GM23338 (cell line): ENCODE measurements around the gene BTRC. TPM values are rescaled to one million over a fixed set of nuclear protein-coding genes. Genes with fewer than 3 reads are reported as not detected.

Experiments
- ATAC-seq: fragments of 200-7000 bp; cut with Tn5 transposase; 3 replicates; pipeline ENCODE4 v1.9.1; 2020
- DNase-seq: peaks from one replicate; pipeline ENCODE4 v3.0.0-alpha.2; 2015; ENCODE audit warnings: low spot score
- H2AFZ ChIP-seq: fragments of 200-600 bp; sonication (generic); 2 replicates; pipeline ENCODE4 v1.8.0; 2016; ENCODE audit warnings: antibody characterized with exemption, mild to moderate bottlenecking, moderate library complexity
- H3F3A ChIP-seq: fragments of 200-600 bp; sonication (generic); replicated peaks from 2 replicates; pipeline ENCODE4 v1.8.0; 2017; ENCODE audit warnings: antibody characterized with exemption, mixed run types, low read depth
- H3K27ac ChIP-seq: fragments of 200-600 bp; sonication (generic); 2 replicates; pipeline ENCODE4 v1.6.1; 2016; ENCODE audit warnings: low read depth
- H3K27me3 ChIP-seq: fragments of 200-600 bp; sonication (generic); 2 replicates; pipeline ENCODE4 v1.8.0; 2016; ENCODE audit warnings: mild to moderate bottlenecking, mixed run types, moderate library complexity; ENCODE audit not compliant: insufficient read depth
- H3K36me3 ChIP-seq: fragments of 200-600 bp; sonication (generic); 2 replicates; pipeline ENCODE4 v1.8.0; 2016; ENCODE audit warnings: mild to moderate bottlenecking; ENCODE audit not compliant: insufficient read depth
- H3K4me1 ChIP-seq: fragments of 200-600 bp; sonication (generic); 2 replicates; pipeline ENCODE4 v1.8.0; 2016; ENCODE audit warnings: mild to moderate bottlenecking, moderate library complexity; ENCODE audit not compliant: insufficient read depth
- H3K4me2 ChIP-seq: fragments of 200-600 bp; sonication (generic); 2 replicates; pipeline ENCODE4 v1.7.1; 2017; ENCODE audit warnings: mixed run types
- H3K4me3 ChIP-seq: fragments of 200-600 bp; sonication (generic); 2 replicates; pipeline ENCODE4 v1.6.1; 2016; ENCODE audit warnings: mixed run types
- H3K79me2 ChIP-seq: fragments of 200-600 bp; sonication (generic); replicated peaks from 2 replicates; pipeline ENCODE4 v1.8.0; 2017; ENCODE audit warnings: mild to moderate bottlenecking; ENCODE audit not compliant: insufficient read depth
- H3K9me2 ChIP-seq: fragments of 200-600 bp; sonication (generic); 2 replicates; pipeline ENCODE4 v1.8.0; 2017; ENCODE audit not compliant: insufficient read depth
- H4K20me1 ChIP-seq: fragments of 200-600 bp; sonication (generic); replicated peaks from 2 replicates; pipeline ENCODE4 v1.8.0; 2017; ENCODE audit warnings: mild to moderate bottlenecking; ENCODE audit not compliant: insufficient read depth
- H3K27ac Mint-ChIP-seq: 2 replicates; pipeline ENCODE4 v1.8.0; 2020; ENCODE audit warnings: inconsistent platforms, mild to moderate bottlenecking, moderate library complexity, mixed read lengths
- H3K27me3 Mint-ChIP-seq: 3 replicates; pipeline ENCODE4 v1.8.0; 2022; ENCODE audit warnings: low read depth, mild to moderate bottlenecking, moderate library complexity, mixed read lengths, inconsistent platforms; ENCODE audit not compliant: insufficient read depth, poor library complexity
- H3K36me3 Mint-ChIP-seq: 3 replicates; pipeline ENCODE4 v1.8.0; 2021; ENCODE audit warnings: low read depth, mild to moderate bottlenecking, inconsistent platforms, moderate library complexity, mixed read lengths
- H3K4me1 Mint-ChIP-seq: 3 replicates; pipeline ENCODE4 v1.8.0; 2020; ENCODE audit warnings: mild to moderate bottlenecking, inconsistent platforms, mixed read lengths
- H3K4me3 Mint-ChIP-seq: 3 replicates; pipeline ENCODE4 v1.8.0; 2021; ENCODE audit warnings: moderate library complexity, mild to moderate bottlenecking, inconsistent platforms, mixed read lengths
- H3K9me3 Mint-ChIP-seq: 3 replicates; pipeline ENCODE4 v1.8.0; 2020; ENCODE audit warnings: moderate library complexity, mild to moderate bottlenecking, inconsistent platforms, mixed read lengths
- CREB1 ChIP-seq: fragments of 250-450 bp; sonication (Bioruptor Pico); IDR thresholded peaks from 2 replicates; pipeline ENCODE4 v1.5.0; 2020; ENCODE audit warnings: low read depth, mild to moderate bottlenecking, moderate library complexity
- CTCF ChIP-seq, 2 experiments: fragments of 200-600 bp in 1 of 2; sonication (generic) in 1 of 2; conservative IDR thresholded peaks; 2 replicates each; pipeline versions ENCODE4 v1.5.1 to v1.6.1; 2016 to 2017; ENCODE audit warnings: antibody characterized with exemption in 2 of 2, low read depth in 2 of 2, mild to moderate bottlenecking in 2 of 2, moderate library complexity in 1 of 2
- ETS1 ChIP-seq: IDR thresholded peaks from 2 replicates; pipeline ENCODE4 v1.6.1; 2016; ENCODE audit warnings: antibody characterized with exemption
- EZH2 ChIP-seq: fragments of 200-600 bp; sonication (generic); IDR thresholded peaks from one replicate; pipeline ENCODE4 v1.8.0; 2017; ENCODE audit warnings: antibody characterized with exemption, mild to moderate bottlenecking, low read depth; ENCODE audit not compliant: unreplicated experiment
- EZH2phosphoT487 ChIP-seq: fragments of 200-600 bp; sonication (generic); IDR thresholded peaks from one replicate; pipeline ENCODE4 v1.8.1; 2018; ENCODE audit warnings: antibody characterized with exemption; ENCODE audit not compliant: unreplicated experiment
- JUNB ChIP-seq: IDR thresholded peaks from one replicate; pipeline ENCODE4 v1.6.1; 2016; ENCODE audit warnings: antibody characterized with exemption; ENCODE audit not compliant: unreplicated experiment
- NANOG ChIP-seq: IDR thresholded peaks from 2 replicates; pipeline ENCODE4 v1.6.1; 2016; ENCODE audit warnings: antibody characterized with exemption, borderline replicate concordance
- POLR2AphosphoS5 ChIP-seq: IDR thresholded peaks from 2 replicates; pipeline ENCODE4 v1.6.1; 2016; ENCODE audit warnings: antibody characterized with exemption, low read depth
- REST ChIP-seq: IDR thresholded peaks from one replicate; pipeline ENCODE4 v1.6.1; 2018; ENCODE audit warnings: antibody characterized with exemption; ENCODE audit not compliant: unreplicated experiment
- STAT1 ChIP-seq: IDR thresholded peaks from one replicate; pipeline ENCODE4 v1.6.1; 2016; ENCODE audit warnings: antibody characterized with exemption; ENCODE audit not compliant: unreplicated experiment
- ZNF114 ChIP-seq: fragments of 250-450 bp; sonication (Bioruptor Pico); IDR thresholded peaks from 2 replicates; pipeline ENCODE4 v1.5.0; 2020; ENCODE audit warnings: mild to moderate bottlenecking, moderate library complexity
- ZNF331 ChIP-seq: fragments of 250-450 bp; sonication (Bioruptor Pico); IDR thresholded peaks from 2 replicates; pipeline ENCODE4 v1.5.0; 2020; ENCODE audit warnings: low read depth, mild to moderate bottlenecking, moderate library complexity
- ZNF462 ChIP-seq: fragments of 250-450 bp; sonication (Bioruptor Pico); IDR thresholded peaks from 2 replicates; pipeline ENCODE4 v1.5.0; 2020; ENCODE audit warnings: mild to moderate bottlenecking, moderate library complexity
- polyA plus RNA-seq: library from polyadenylated mRNA; unstranded; fragments of >200 nt; fragmentation: Nextera tagmentation; extraction: Ambion mirVana; gene quantifications from 2 replicates; pipeline ENCODE4 v1.2.1, GENCODE V29; 2016
- total RNA-seq: library from RNA; depleted of rRNA; stranded (reverse); fragments of >200 nt; shearing (Covaris generic); gene quantifications from 2 replicates; pipeline ENCODE4 v1.2.3, GENCODE V29; 2014

BTRC gene
- total and polyA plus RNA-seq, 2 experiments from 2014 or later: 10.0 to 17.5 TPM

- Histone ChIP-seq H3K4me1 (no peaks in the 10 kb centered on the region; the same call in 1 of the 2 replicates), H4K20me1 (no peaks in the 10 kb centered on the region), H3K36me3 (no peaks in the 10 kb centered on the region), H3K4me2 (no peak overlapping the region), H3K9me2 (no peaks in the 10 kb centered on the region), H3K27ac (no peak overlapping the region), H3K4me3 (no peak overlapping the region), H3F3A (no peaks in the 10 kb centered on the region), H3K79me2 (no peaks in the 10 kb centered on the region), H3K27me3 (no peaks in the 10 kb centered on the region), H2AFZ (no peak overlapping the region)
- Mint-ChIP-seq H3K27me3 (peaks cover 9% of the 10 kb centered on the region), H3K4me1 (peaks cover 9% of the 10 kb centered on the region; the same call in 2 of the 3 replicates), H3K4me3 (no peak overlapping the region), H3K9me3 (no peaks in the 10 kb centered on the region; the same call in 2 of the 3 replicates), H3K36me3 (no peaks in the 10 kb centered on the region), H3K27ac (peak overlapping the region; percentile 4; the same call in 1 of the 2 replicates)
- DNase-seq (no peak), ATAC-seq (peak; percentile 53)
- no peak for TF ChIP-seq CTCF (conservative IDR thresholded peaks at IDR 0.05; ENCODE audit: low read depth in 2 of 2)
- TF ChIP-seq EZH2: no peak
- TF ChIP-seq REST: no peak
- no peak for TF ChIP-seq EZH2phosphoT487
- no peak for TF ChIP-seq ZNF114 (CRISPR knock-in tag)
- TF ChIP-seq ETS1: no peak
- TF ChIP-seq POLR2AphosphoS5: no peak
- no peak for TF ChIP-seq STAT1
- no peak for TF ChIP-seq CREB1 (CRISPR knock-in tag)
- no peak for TF ChIP-seq NANOG
- no peak for TF ChIP-seq JUNB
- TF ChIP-seq ZNF331: no peak
- no peak for TF ChIP-seq ZNF462 (CRISPR knock-in tag)
Measured at GRCh38 chr10:101597091-101597900, 243.3 kb downstream of the BTRC start.
